Epidermal melanocyte (primary cell): Measurements from ENCODE around the gene EIF3K.
A peak's percentile ranks its signal among the peaks of the same experiment; 100 is the strongest.

Experiments used
- DNase-seq: peaks from one replicate; pipeline ENCODE4 v3.0.0; 2011; ENCODE audit warnings: low spot score; ENCODE audit not compliant: insufficient read length

EIF3K gene

DNA sequence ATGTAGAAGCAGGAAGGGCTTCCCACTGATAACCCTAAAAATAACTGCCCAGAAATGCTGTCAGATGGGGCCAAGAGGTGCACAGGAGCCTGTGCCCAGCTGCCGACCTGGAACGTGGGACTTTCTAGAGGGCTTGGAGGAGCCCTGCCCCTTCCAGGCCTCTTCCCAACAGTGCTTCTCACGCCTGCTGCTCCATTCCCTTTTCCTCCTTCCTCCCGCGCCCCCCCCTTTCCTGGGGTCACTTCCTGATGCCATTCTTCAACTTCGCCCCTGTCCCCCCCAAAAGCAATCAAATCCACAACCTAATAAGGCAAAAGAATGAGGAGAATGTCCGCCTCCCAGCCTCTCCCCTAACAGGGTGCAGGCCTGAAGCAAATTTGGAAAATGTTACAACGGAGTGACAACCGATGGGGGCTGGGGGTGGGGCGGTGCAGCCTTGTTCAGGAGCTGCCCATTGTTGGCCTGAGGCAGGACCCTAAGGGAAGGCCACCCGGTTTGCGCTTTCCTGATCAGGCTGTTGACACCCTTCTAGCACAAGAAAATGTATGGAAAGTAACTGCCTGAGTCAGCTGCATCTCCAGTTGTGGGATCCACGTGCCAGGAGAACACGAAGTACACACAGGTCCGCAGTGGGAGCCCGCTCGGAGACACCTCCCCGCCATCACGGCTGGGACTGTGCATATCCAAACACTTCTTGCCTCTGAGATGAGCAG, 47.1 kb downstream of the EIF3K start:
- no peak for DNase-seq

DNA sequence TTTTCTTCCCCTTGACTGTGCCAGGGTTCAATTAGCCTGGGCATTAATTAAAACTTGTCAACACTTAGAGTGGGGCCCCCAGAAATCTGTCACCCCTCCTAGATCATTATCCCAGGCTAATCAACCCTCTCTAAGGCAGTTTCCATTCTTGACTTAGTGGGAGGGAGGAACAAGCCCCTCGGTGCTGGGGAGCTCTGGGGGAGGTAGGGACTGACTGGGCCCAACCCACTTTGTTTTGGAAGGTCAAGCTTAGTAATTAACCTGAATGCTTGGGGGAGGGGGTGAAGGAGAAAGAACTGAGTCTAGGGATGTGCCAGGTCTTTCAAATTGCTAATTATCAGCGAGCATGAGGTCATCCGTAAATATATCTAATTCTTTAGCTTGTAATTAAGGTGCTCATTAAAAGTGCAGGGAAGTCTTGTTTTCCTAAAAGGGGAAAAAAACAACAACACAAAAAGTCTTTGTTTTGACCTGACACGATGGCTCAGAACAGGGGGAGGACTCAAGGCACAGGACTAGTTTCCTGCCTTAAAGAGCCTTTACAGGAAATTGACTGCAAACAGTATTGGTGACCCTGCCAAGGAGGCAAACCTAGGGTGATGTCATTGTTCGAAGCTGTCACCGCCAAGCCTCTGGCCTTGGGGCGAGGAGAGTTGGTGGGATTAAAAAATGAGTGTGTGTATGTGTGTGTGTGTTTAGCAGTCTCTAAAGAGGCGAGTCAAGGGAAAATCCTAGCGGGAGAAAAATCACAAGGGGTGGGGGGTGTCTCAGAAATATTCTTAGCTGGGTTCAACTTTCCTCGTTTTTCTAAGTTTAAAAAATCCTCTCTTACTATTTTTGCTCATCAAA, 47.9 kb downstream of the EIF3K start:
- DNase-seq, result peak; percentile 38

DNA sequence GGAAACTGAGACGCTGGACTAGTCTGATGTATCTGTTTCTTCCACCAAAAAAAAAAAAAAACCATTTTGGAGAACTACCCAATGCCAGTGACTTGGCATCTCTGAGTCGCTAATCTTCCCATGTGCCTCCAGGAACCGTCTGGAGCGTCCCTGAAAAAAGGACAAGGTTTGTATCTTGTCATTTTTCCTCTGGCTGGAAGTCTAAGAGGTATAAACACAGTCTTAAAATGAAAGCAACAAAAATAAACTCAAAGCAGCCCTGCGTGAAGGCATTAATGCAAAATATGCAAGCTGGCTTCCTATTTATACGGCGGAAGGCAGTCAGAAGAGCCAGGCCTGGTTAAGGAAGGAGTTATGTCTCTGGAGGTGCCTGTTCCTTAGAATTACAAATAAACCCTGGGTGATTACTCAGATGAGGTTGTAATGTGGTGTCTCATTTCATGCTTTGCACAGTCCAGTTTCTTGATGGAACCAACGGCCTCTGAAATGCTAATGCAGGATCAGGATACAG, 48.7 kb downstream of the EIF3K start:
- DNase-seq, result no peak

DNA sequence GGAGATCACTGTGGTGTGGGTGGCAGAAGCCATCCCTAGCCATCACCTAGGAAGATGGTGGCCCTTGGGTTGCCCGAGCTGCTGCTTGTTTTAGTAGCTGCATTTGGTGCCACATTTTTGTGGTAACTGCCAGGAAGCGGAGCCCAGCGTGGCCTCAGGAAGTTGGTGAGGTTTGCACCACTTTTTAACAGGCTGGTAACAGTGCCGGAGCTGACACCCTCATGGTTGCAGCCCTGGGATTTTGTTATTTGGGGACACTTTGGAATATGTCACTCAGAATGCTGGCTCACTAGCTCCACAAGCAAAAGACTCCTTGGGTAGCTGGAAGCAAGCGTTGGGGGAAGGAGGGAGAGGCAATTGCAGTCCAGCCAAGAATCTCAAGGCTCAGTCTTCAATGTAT, 50.6 kb downstream of the EIF3K start:
- no peak for DNase-seq

DNA sequence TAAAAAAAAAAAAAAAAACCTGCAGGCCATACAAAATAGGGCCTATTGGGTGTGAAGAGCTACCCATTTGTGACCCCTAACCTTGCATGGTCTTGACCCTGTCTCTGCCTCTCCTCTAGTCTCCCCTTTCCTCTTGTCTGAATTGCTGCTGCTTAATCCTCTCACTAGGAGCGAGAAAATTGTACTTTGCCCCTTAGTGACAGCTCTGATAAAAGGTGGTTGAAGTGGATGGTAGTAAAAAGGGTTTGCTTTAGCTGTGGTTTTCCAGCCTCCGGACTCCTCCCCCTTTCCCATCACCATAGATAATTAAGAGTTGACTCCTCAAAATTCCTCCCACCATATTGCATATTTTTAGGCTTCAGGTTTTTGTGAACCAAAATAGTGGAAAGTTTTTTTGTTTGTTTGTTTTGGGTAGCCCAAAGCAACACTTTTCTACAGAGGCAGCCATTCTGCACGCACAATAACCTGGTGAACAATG, 52.0 kb downstream of the EIF3K start:
- no peak for DNase-seq

DNA sequence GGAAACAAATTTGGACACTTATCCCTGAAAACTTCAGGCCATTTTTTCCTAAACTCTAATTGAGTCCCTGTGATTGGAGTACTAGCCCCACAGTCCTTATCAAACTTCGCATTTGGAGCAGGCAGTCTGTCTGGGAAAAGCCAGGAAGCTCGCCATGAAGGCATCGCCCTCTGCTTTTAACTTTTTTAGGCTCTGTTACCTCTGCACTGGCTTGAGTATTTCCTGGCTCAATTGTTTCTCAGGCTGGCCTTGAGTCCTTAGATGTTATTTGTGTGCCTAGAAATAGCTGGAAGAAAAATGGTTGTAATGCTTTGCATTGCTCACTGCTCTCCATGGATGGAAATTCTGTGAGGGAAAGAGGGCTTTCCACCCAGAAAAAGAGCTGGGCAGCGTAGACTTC, 52.7 kb downstream of the EIF3K start:
- DNase-seq, result no peak

DNA sequence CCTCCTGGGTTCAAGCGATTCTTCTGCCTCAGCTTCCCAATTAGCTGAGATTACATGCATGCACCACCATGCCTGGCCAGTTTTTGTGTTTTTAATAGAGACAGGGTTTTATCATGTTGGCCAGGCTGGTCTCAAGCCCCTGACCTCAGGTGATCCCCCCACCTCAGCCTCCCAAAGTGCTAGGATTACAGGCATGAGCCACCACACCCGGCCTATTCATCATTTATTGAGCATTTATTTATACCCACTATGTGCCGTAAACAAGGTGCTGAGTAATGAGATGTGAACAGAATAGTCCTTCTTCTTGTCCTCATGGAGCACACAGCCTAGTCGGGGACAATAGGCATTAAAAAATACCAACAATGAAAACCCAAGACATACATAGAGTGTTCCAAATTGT, 54.0 kb downstream of the EIF3K start:
- DNase-seq, result no peak

DNA sequence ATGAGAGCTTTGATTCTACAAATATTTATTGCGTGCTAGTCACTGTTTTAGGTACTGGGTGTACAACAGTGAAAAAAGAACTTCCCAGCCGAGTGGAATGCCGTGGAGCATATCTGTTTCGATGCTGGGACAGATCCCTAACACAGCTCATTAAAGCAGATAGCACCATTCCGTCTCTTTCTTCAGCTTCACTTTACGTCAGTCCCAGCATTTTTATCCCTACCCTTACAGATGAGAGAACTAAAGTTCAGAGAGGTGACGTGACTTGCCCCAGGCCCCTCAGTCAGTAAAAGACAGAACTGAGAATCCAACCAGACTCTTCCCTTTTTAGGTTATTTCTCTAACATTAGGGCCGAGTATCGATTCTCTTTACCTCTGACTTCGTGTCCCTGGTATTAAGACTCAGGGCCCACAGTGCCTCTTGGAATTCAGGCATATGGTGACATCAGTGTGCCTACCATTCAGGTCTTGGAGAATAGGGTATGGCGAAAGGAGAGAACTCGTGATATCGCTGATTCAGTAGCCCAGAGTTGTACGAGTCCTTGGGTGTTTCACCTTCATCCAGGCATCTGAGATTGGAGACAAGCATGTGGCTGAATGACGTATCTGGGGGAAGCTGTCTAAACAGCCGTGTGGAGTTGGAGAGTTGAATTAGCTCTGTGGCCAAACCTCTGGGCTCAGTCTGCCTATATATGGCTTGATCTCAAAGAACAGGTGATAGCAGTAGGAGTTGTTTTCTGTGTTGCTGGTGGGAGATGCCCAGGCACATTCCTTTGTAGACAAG, 55.6 kb downstream of the EIF3K start:
- no peak for DNase-seq

DNA sequence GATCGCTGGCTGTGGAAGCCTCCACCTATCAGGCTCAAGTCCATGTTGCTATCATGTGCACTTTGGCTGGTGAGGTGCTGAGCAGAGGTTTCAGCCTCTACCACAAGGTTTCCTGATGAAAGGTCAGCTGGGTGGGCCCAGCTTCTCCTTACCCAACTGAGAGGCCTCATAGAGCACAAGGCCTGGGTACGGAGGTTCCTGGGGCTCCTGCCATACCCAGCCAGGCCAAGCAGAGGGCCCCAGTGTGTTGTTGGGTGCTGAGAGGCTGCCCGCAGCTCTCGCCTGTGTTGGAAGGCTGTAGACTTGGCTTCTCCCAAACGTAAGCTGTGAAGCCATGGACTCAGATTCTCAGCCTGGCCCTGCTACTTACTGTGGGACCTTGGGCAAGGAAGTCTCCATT, 56.6 kb downstream of the EIF3K start:
- DNase-seq, result no peak

DNA sequence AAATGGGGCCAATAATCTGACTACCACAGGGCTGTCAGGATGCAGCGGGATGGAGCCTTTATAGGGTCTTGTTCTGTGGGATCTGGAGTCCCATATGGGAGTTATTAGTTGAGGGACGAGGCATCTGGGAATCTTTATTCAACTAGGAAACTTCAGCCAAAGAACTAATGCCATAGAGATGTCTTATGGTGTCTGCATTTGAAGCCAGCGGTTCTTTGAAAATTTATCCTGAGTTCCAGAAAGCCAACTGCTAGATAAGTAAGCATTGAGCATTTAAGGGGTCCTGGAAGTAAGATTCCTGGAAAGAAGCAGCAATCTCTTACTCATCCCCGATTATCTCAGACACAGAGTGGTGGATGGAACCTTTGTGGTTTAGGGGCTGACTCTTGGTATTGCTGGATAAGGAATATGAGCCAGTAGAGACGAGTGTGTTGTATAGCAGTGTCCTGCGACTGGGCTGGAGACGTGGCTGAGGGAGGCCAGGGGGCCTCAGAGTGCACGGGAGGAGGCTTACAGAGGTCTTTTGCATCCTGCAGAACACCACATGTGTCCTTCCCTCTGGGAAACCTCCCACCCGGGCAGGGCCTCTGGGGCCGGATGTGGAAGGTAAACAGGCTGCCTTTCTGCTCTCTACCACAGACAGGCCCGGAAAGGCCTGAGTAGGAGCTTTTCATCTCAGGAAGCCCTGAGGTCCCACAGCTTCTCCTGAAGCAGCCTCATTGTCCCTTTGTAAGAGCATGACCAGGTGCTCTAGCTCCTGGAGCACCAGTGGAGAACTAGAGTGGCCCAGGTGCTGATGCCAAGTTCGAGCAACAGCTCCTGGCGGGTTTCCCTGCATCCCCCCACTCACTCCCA, 57.3 kb downstream of the EIF3K start:
- DNase-seq, result peak; percentile 32

DNA sequence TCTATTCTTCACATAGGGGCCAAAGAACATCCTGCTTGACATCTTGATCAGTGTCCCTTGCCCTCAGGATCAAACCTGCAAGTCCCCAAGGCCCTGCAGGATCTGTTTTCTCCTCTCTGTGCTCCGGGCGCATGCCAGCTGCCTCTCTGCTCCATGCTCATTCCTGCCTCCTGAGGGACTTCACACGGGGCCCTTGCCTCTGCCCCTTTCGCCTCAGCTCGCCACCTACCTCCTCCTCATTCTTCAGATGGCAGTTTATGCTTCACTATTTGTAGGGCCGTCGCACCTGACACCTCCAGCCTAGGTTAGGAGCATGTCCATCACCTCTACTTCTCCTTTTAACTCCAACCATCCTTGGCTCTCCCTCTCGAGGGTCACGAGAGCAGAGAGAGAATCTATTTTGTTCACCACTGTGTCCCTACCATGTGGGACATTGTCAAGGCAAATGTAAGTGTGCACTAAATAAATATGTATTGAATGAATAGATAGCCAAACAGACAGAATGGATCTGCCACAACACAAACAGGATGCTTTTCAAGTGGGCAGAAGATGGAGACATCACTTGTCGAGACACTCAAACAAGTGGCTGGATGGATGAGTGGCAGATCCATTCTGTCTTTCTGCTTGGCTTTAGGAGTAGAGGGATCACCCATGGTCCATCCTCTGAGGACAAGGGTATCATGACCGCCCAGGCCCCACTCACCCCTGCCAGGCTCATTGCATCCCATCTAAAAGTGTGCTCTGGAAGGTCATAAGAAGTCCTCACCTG, 58.1 kb downstream of the EIF3K start:
- DNase-seq, result no peak

DNA sequence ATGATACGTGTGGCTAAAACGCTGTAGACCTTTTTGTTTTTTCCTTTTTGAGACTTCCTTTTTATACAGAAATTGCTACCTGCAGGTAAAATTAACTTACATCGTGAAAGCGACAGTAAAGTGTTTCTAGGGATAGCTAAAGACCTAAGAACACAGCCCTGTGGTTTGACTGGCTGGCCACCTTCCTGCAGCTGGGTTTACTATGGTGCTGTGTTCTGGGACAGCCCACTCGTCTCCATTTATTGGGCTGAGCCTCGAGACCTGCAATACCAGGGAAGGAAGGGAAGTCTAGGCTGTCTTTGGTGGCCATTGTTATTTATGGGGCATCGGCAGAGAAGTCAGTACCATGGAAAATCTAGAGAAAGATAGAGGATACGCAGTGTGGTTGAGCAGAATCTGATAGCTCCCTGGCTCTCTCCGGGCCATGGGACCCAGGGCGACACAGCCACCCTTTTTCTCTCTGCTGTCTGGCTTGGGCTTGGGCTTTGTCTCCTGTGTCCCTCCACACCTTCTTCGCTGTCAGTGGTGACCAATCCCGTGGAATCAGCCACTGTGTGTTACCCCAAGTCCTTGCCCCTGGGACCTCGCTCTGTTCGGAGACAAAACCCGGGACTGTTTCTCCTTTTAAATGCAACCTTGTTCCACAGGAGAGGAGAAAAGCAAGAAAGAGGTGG, 59.4 kb downstream of the EIF3K start:
- DNase-seq, result no peak

DNA sequence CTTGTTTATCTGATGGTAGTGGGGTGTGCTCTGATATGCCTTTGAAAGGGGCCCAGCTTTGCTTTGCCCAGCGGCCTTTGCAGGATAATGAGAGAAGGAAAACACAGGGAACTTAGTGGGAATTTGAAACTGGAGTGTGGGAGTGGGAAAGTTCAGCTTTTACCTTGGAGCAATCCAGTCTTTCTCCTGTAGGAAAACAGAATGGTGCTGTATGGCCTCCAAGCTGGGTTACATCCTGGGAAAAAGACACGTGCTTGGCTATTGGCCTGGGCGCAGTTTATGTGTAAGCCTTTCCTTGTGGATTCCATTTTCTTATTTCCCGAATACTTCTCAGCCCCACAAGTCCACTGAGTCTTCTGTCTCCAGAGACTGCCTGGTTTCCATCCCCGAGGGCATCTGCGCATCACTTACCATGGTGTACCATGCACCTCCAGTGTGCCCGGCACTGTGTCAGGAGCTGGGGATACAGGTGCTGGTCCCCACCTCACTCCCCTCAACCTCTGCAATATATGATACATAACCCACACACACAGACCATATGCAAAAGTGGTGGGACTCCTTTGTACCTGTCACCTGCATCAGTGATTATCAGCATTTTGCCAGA, 60.0 kb downstream of the EIF3K start:
- DNase-seq, result no peak

DNA sequence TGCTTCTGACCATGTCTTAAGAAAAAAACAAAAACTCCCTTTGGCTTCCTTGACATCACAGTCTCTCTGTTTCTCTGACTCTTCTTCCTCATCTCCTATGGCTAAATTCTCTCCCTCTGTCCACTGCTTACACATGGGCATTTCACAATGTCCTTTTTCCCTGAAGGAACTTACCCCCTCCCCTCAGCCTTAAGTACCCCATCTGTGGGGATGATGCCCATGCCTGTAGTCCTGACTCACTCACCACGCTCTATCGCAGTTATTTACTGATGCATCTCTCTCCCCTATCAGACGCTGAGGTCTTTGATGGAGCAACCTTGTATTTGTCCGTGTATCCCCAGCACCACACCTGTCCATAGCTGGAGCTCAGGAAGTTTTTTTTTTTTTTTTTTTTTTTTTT, 60.9 kb downstream of the EIF3K start:
- DNase-seq, result no peak

DNA sequence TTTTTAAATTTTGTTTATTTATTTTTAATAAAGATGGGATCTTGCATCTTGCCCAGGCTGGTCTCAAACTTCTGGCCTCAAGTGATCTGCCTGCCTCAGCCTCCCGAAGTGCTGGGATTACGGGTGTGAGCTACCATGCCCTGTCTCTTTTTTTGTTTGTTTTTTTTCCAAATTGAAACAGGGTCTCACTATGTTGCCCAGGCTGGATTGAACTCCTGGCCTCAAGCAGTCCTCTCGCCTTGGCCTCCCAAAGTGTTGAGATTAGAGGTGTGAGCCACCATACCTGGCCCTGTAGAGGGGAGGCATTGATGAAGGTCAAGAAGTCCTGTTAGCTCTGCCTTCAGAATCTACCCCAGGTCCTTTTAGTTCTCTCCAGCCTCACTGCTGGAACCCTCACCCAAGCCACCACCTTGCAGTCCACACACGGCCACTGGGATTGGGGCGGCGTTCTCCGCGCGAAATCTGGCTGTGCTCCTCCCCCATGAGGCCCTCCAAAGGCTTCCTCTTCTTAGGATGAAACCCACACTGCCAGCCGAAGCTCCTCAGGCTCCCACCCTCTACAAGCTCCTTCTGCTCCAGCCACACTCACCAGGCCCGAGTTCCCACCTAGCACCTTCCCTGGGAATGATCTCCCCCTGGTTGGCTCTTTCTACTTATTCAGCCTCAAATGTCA, 63.3 kb downstream of the EIF3K start:
- DNase-seq, result no peak

DNA sequence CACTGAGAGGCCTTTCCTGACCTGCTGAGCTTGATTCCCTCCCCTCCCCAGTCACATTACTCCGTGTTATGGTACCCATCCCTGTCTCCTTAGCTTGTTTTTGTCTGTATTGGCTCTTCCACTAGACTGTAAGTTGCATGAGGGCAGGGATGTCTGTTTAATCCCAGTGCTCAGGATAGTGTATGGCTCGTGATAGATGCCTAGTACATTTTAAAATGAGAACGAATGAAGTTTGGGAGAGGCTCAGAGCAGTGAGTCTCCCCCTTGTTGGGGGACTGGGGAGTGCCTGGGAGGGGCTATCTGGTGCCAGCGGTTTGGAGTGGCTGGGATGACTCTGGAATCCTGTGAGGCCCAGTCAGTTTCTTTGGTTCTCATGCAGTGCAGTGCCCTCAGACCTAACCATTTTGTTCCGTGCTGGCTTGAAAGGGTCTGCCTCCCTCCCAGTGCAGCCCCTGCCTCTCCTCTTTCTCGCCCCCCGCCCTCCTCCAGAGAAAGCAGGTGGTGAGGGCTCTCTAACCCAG, 63.9 kb downstream of the EIF3K start:
- DNase-seq, result no peak

DNA sequence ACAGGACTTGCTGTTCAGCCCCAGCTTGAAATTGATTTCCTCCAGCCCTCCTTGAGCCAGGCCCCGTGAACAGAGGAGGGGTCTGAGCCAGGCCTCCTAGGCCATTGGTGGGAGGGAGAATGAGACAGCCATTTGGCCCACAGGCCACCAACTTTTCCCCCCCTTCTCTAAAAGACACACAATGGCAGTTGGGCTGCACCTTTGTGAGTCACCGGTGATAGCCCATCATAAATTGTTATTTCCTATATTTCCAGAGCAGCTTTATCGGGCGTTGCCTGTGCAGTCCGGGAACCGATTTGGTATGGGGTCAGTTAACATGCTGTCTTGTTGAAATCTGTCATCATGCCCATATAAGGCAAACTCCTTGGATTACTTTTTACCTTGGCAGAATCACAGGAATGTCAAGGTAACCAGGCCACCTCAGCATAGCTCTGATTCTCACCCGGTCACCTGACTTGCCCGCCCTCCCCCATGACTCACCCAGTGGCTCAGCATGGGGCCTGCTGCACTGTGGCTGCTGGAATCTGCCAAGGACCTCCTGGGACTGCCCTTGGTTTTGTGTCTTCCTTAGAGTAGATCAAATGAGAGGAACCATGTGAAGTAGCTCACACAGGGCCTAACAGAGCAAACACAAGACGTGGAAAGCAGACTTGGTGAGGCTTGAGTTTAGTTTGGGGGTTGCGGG, 64.5 kb downstream of the EIF3K start:
- no peak for DNase-seq
